NCI-H146 treated with DMSO at 0.1 percent for 48 hours (cell line): Measurements from ENCODE around the gene HOXB2.

Experiments used
- DNase-seq: peaks from one replicate; lab custom pipeline; 2025; ENCODE audit not compliant: unreplicated experiment; lab: John Stamatoyannopoulos, UW

HOXB2 gene

DNA sequence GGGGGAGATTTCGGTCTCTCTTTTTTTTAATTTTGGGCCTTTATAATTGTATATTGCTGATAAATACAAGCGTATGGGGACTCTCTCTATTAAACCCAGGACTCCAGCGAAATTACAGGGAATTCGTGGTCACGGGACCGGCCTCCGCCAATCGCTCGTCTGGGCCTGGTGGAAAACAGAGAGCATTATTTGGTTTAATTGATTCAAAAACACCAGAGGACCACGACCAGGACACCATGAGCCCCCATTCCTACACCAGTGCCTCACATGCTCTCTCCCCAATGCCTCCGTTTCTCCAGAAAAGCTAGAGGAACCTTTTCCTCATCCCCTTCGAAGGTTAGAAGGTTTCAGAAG lies at the start of gene HOXB2:
Gene HOXB2 (minus strand): TSS at position 88 of the 354 bp plus-strand sequence. CDS start 198 bp downstream, outside the sequence.
- DNase-seq = no peak

DNA sequence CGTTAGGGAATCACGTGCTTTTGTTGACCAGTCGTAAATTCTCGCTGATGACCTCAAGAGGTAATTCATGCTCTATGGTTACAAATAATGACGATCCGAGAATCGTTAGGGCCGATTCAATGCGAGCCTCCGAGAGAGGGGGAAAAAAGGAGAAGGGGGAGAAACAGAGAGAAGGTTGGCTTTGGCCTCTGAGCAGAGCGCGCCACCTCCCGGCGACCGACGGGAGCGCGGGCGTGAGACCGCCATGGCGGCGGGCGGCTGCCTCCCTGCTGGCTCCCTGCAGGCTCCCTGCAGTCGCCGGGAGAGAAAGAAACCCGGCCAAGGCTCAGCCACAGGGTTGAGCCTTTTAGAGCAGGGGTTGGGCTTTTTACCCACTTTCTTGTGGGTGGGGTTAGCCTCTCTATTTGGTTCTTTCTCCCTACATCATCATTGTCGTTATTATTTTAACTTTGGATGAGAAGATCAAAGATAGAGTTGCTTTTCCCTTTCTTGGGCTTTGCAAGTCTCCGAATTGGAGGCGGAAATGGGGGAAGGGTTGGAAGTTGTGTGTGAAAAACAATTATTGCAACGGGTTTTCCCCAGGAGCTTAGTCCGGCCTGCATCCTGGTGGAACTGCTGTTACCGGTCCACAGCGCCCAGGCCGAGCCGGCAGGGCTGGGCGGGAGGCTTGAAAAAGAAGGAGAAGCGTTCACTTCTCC lies 49.1 kb upstream of the HOXB2 start:
- peak; percentile 87 for DNase-seq

DNA sequence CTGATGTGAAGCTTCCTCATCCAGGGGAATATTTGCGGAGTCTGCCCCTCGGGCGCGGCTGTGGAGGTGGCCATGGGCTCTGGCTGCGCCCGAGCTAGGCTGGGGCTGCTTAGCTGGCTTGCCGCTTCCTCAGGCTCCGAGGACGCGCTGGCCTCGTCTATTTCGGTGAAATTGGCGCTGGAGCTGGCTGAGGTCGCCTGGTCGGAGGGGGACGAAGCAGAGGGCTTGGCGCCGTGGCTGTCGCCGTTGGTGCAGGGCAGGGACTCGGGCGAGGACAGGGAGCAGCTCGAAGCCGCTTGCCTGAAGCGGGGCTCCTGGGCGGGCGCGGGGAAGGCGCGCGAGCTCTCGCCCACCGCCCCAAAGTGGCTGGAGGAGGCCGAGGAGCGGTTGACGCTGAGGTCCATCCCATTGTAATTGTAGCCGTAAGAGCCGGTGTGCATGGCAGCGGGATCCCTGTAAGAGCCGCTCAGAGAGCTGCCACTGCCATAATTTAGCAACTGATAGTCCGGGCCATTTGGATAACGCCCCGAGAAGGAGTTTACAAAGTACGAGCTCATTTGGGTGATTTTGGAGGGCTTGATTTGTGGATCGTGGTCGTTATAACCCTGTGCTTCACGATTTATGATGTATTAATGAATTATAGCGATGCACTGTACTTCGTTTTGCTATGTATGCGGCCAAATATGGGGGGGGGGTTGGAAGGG lies 48.4 kb upstream of the HOXB2 start, which contains the start of gene HOXB5:
Gene HOXB5 (minus strand): TSS at position 654 of the 704 bp plus-strand sequence. CDS start 97 bp downstream, at position 557.
- peak; percentile 64 for DNase-seq

DNA sequence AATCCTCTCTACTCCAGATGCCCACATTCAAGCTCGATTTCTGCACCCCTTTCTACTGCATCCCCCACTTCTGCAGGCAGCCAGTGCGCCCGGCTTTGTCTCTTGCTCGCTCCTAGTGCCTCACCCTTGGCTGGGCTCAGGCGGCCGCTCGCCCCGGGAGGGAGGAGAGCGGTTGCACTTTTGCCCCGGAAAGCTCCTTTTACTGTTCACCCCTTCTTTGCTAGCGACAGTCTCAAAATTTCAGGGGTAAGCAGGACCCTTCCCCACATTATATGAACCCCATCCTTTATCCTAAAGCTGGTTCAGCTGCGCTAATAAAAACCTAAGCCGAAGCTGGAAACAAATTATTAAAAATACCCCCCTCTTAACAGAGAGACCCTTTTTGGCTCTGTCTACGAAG lies 47.7 kb upstream of the HOXB2 start:
- no peak for DNase-seq

DNA sequence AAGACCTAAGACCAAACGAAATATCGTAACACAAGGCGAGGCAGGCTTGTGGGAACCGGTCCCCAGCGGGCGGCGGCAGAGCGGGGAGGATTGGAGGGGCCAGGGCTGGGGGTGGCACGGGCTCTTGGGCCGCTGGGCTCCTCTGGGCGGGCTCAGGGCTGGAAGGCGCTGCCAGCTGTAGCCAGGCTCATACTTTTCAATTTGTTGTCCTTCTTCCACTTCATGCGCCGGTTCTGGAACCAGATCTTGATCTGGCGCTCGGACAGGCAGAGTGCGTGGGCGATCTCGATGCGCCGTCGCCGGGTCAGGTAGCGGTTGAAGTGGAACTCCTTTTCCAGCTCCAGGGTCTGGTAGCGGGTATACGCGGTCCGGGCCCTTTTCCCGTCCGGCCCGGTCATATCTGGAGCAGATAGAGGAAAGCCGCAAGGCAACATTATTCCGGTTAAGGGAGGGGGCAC lies 47.2 kb upstream of the HOXB2 start:
- no peak for DNase-seq

DNA sequence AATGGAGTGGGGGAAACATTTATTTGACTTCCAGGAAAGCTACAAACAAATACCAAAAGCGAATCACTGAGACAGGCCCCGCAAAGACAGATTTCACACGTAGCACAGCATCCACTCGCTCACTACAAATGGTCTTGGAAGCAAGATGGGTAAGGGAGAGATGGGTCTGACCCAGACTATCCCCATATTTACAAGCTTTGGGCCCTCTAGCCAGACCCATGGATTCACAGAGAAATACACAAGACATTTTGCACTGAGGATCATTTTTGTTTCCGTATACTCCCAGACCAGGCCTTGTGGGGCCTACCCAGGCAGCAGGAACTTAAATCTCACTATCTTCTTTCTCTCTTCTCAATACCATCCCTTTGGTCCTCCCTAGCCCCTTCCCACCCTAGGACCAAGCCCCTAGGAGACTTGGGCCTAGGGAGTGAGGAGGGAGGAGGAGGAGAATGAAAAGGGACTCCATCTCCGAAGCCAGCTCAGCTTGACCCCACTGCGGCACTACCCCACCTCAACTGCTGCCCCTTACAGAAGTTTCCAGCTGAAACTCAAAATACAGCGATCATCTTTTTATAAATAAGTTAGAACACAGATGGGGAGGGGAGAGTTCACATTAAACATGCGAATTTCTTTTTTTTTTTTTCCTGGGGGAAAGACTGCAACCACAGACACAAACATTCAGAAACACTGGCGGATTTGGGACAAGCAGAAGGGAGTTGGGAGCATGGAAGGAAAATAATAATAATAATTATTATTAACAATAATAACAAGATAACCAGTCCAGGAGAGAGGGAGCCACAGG lies 46.5 kb upstream of the HOXB2 start:
- DNase-seq = no peak

DNA sequence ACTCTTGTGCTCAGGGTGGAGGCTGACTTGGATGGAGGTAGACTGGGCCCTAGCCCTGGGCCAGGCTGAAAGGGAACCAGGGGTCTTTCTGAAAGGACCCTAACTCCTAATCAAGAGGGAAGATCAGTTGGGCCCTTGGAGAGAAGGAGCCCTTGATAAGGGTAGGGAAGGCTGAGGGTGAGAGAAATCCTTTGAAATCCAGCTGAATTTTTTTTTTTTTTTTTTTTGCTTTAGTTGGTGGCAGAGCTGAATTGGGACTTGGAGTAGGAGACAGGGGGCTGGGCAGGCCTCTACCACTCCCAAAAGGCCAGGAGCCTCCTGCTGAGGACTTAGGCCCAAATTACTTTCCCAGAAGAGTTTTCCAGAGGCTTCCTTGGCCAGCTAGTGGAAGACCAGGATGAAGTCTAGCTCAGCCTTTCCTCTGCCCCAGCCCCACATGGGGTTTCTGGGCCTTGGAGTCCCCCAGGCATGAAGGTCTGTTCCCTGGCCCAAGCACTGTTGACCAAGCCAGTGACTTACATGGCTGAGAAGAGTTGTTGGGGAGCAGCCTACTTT lies 45.8 kb upstream of the HOXB2 start:
- no peak for DNase-seq

DNA sequence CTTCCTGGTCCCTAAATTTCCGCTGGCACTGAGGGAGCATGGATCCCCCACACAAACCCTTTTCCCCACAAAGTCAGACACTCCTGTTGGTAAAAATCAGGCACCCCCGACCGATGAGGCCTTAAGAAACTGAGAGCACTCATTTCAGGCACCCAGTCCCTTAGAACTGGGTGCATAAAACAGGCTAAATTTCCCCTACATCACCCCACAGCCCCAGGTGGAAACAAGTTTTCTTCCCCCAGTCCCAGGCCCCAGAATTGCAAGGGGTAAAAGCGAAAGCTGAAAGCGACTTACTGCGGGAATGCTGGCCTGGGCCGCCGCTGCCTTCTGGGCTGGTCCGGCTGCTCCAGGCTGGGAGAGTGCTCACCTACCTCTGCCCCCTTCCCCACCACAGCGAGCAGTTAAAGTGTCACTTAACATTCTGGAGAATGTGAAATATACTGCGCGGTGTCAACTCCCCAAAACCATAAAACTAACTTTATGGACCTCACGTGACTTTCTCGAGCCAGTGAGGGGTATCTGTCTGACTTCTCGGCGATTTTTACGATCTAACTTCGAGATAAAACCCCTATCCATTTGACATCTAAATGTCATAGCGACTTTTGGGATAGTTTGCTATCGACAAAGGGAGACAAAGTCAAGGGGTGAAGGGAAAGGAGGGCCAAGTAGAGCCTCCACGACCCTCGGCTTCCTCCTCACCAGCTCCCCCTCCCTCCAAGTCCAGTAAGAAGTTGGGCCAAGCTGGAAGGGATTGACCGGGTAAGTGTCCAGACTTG lies 45.1 kb upstream of the HOXB2 start, which contains the start of gene HOXB3:
Gene HOXB3 (minus strand): TSS at position 411 of the 776 bp plus-strand sequence. CDS start 37,767 bp downstream, outside the sequence.
- no peak for DNase-seq

DNA sequence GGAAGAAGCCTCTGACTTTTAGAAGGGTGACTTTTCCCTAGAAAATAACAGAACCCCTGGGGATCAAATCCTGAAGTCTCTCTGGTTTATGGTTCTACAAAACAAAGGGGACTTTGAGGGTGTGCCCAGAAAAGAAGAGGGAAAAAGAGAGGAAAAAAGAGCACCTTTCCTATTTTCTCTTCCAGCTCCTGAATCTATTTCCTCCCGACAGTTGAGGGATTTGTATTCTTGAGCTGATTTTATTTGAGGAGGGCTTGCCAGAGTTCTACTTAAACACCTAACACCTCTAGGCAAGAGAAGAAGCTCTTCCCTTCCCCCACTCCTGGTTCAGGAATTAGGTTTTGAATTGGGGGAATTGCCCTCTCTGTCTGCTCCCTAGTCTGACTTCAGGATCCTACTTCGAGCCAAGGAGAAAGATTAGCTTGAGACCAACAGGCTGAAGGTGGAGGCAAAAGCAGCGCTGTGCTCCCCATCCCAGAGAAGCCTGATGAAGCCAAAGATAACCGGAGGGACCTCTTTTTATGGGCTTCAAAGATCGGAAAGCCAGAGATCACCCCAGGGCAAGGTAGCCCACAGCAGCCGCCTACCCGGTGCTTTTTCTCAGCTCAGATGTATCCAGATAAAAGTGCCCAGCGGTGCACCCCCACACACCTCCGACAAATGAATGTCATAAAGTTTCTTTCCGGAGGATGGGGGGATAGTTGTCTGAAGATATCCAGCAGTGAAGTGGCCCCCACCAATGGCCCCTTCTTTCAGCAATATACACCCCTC lies 44.3 kb upstream of the HOXB2 start:
- DNase-seq = no peak

DNA sequence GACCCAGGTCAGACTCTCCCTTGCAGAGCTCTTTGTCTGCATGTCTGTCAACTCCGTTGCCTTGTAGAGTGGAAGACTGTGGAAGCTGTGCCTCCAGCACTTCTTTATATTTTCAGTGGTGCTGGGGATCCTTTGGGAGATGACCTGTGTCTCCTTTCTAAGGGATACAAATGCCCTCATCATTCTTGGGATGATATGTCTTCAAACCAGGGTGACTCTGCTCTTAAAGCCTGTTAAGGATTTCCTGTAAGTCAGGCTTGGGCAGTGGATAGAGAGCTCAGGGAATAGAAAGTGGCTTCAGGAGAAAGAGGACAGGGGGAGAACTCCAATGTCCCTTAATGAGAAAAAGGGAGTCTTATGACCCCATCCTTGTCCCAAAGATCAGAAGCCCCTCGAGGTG lies 43.6 kb upstream of the HOXB2 start:
- no peak for DNase-seq

DNA sequence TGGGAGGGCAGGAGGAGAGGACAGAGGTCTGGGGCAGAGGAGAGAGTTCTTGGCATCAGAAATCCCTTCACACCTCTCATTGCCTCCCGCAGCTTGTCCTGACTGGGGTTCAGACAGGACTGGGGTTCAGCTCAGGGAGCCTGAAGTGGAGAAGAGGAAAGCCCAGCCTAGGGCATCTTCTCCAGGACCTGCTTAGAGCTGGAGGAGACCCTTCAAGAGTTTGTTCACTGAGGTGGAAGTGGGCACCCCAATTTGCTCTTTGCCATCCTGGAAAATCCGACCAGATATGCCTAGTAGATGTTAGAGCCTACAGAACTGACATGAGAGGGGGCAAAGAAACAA lies 43.1 kb upstream of the HOXB2 start:
- DNase-seq = no peak

DNA sequence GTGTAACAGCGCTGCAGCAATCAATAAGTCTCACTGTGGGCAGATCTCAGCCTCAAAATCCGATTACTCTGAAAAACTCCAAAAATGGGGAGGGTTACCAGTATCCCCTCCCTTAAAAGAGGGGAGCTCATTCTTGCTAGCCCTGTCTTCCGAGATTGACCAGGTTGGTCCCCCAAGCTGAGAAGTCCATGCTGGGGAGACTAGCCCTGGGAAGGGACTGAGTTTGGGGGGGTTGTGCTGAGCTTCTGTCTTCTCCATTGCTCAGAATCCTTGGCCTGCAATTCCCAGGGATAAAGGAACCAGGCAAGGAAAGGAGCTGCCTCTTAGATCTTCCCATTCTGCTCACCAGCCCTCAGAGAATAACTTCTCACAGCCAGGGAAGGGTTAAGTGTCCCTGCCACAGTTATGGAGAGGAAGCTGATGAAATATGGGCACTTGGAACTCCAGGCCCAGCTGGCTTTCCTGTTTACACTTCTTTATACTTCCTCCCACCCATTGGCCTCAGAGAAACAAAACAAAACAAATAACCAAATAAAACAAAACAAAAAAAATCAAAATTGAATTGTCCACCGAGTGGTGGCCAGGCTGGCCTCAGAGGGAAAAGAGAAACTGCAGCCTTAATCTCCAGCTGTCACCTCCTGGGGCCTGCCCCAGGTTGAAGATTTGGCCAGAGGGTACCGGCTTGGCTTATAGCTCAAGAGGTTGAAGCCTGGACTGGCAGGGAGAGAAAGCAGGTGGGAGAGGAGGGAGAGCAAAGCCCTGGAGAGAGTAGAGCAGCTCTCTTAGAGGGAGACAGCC lies 42.6 kb upstream of the HOXB2 start:
- DNase-seq = no peak

DNA sequence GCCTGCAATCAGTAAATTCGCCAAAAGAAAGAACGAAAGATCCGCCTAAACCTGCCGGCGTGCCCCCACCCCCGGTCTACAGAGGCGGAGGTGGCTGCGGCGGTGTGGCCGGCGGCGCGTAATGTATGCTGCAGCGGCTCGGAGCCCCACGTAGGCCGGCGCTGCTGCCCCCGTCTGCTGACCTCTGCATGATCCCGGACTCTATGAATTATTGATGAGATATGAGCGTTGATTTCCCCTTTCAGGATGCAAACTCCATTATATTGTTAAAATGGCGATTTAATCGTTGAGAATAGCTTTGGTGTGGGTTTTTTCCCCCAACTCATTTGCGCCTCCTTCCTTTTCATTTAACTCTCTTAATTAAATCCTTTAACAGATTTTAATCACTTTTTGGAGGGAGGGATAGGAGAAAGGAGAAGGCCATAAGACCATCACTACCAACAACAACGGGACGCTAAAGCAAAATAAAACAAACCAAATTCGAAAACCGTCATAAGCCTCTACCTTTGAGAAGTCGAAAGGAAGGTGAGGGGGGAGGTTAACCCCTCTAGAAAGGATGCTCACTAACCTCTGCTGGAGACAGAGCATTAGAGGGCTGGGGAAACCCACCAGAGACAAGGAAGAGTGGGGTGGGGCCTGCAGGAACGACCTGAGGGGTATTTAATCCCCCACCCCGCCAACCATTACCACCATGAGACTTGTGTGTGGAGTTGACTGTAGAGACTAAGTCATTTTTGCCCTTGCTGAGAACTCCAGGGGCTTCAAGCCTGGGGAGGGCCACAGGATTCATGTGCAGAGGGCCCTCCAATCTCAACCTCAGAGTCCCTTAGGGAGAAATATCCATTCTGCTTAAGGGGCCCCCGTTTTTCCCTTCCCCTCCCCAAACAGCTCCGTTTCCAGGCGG lies 41.7 kb upstream of the HOXB2 start:
- no peak for DNase-seq

DNA sequence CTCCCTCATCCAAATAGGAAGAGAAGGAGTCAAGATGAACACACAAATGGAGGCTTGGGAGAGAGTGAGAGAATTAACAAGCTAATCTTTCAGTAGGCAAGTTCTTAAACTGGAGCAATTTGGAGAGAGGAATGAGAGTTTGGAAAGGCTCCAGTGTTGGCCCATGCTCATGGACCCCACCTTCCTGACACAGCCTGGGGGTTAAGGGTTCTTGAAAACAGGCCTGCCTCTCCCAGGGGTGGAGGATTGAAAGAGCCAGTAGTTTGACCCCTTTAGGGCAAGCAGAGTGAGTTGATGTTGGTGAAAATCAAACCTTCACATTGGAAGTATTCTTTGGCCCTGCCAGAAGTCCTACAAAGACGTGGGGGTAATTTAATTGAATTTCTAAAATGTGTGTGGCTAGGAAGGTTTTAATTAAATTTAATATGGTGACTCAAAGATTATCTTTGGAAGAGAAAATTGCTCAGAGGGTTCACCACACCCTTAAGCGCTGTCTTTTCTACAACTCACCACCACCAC lies 39.4 kb upstream of the HOXB2 start:
- DNase-seq = no peak

DNA sequence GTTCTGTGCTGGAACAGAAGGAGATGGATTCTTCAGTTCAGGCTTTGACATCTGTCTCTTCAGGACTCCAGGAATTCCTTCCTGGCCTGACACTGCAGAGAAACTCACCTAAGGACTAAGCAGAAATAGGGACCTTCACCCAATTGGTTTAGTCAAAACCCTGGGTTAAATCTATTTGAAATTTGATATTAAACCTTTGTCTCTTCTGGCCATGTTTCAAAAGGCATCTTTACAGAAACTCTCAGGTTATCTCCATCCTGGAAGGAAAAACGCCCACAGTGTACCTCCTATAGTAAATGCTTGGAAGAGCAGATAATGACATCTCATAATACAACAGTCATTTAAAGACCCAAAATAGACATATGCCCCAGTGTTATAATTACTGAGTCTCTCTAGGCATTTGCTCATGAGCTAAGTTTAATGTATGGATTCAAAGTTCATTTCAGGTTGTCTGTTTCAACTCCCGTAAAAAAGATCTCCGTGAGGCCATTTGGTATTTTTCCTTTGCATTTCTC lies 38.9 kb upstream of the HOXB2 start:
- no peak for DNase-seq

DNA sequence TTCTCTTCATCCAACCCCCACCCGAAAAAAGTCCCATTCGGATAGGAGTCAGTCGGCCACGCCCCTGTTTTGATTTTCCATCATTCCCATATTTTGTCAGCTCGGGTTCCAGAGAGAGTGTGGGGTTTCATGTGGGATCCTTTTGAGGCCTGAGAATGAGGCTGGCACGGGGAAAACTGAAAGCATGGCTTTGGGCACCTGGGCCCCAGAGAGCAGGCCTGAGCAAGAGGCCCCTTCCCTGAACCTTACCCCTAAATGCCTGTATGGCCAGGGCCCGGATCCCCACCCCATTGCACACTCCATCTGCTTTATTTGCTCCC lies 37.8 kb upstream of the HOXB2 start:
- no peak for DNase-seq

DNA sequence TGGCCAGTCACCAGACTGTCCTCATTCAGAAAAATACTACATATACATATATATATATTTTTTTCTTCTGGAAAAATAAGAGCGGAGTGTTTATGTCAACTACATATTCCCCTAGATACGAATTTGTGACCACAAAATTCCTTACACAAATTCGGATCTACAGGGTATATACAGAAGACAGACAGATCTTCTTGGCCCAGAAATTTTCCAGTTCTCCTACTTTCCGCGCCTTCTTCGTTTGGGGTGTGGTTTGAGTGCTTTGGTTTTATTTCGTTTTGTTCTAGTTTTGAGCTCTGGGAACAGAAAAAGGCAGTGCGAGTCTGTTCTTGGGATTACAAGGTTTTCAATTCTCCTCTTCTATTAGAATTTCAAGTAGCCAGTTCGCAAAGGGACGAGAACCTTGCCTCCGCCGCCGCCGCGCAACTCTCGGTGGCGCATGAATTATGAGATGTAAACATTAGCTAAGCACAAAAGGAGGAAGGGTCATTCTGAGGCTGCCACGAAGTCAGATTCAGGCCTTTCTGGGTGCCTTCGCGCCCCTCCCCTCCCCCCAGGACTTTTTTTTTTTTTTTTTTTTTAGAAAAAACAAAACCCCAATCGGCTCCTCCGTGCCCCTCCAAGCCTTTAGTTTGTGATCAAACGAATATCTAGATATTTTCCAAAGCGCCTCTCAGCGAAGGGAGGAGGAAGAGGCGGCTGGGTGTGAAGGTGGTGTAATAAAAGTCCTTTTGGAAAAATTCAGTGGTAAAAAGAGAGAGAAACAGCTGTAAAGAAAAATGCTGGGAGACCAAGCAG lies 35.0 kb upstream of the HOXB2 start:
- DNase-seq = no peak
